ENCODE data around the gene DLG4.

The DLG4 gene

GRCh38 chr17:7222093-7222971, 2.7 kb upstream of the DLG4 start:
- H4K20me1 ChIP-seq (ENCODE audit: control insufficient read depth, insufficient read depth, low read depth, low read length) = peaks cover 5% of the 10 kb centered on the region; the same call in 1 of the 2 replicates
- peaks cover 17% of the 10 kb centered on the region for H3F3A ChIP-seq (ENCODE audit: control insufficient read depth, insufficient read depth)
- H3K9me2 ChIP-seq (replicated peaks; ENCODE audit: control insufficient read depth, low read length) = no peaks in the 10 kb centered on the region
- no peak for TF ChIP-seq EZH2phosphoT487 (IDR thresholded peaks at IDR 0.05; ENCODE audit: borderline replicate concordance, low read length)
- TF ChIP-seq CTCF (IDR thresholded peaks at IDR 0.05; ENCODE audit: low read depth, low read length, poor library complexity, severe bottlenecking) = no peak
- no peak overlapping the region for H3K4me2 ChIP-seq (ENCODE audit: low read length)
- no peaks in the 10 kb centered on the region for H3K9me3 ChIP-seq (ENCODE audit: control insufficient read depth, insufficient read depth, low read length)
- H3K27me3 ChIP-seq (ENCODE audit: control insufficient read depth, low read length) = no peaks in the 10 kb centered on the region
- no peak overlapping the region for H3K4me3 ChIP-seq (ENCODE audit: low read length)
- peaks cover 9% of the 10 kb centered on the region for H3K79me2 ChIP-seq (ENCODE audit: control insufficient read depth, low read length)
- no peak overlapping the region for H3K27ac ChIP-seq (ENCODE audit: low read depth, low read length)
- H3K36me3 ChIP-seq (ENCODE audit: control insufficient read depth, low read length) = peaks cover 64% of the 10 kb centered on the region
- peaks cover 36% of the 10 kb centered on the region for H3K4me1 ChIP-seq (ENCODE audit: control insufficient read depth, low read length)

- H4K20me1 ChIP-seq (ENCODE audit: control insufficient read depth, insufficient read depth, low read depth, low read length) = peaks cover 5% of the 10 kb centered on the region; the same call in 1 of the 2 replicates
- peaks cover 42% of the 10 kb centered on the region for H3K4me1 ChIP-seq (ENCODE audit: control insufficient read depth, low read length)
- H3K9me2 ChIP-seq (replicated peaks; ENCODE audit: control insufficient read depth, low read length) = no peaks in the 10 kb centered on the region
- no peaks in the 10 kb centered on the region for H3K9me3 ChIP-seq (ENCODE audit: control insufficient read depth, insufficient read depth, low read length)
- peaks cover 16% of the 10 kb centered on the region for H3K79me2 ChIP-seq (ENCODE audit: control insufficient read depth, low read length)
- H3K4me3 ChIP-seq (ENCODE audit: low read length) = no peak overlapping the region
- H3K36me3 ChIP-seq (ENCODE audit: control insufficient read depth, low read length) = peaks cover 55% of the 10 kb centered on the region
- no peak for TF ChIP-seq EZH2phosphoT487 (IDR thresholded peaks at IDR 0.05; ENCODE audit: borderline replicate concordance, low read length)
- TF ChIP-seq CTCF (IDR thresholded peaks at IDR 0.05; ENCODE audit: low read depth, low read length, poor library complexity, severe bottlenecking) = no peak
- peak overlapping the region; percentile 82; the same call in 1 of the 2 replicates for H3K4me2 ChIP-seq (ENCODE audit: low read length)
- no peaks in the 10 kb centered on the region for H3K27me3 ChIP-seq (ENCODE audit: control insufficient read depth, low read length)
- no peak overlapping the region; the same call in 1 of the 2 replicates for H3K27ac ChIP-seq (ENCODE audit: low read depth, low read length)
- H3F3A ChIP-seq (ENCODE audit: control insufficient read depth, insufficient read depth) = peaks cover 17% of the 10 kb centered on the region
Measured at GRCh38 chr17:7221278-7222092, 1.8 kb upstream of the DLG4 start.

- peak overlapping the region; percentile 73 for H3K4me3 ChIP-seq (ENCODE audit: low read length)
- peak overlapping the region; percentile 43 for H3K27ac ChIP-seq (ENCODE audit: low read depth, low read length)
- H3K4me2 ChIP-seq (ENCODE audit: low read length) = peak overlapping the region; percentile 82
- peaks cover 17% of the 10 kb centered on the region for H3F3A ChIP-seq (ENCODE audit: control insufficient read depth, insufficient read depth)
- H3K9me3 ChIP-seq (ENCODE audit: control insufficient read depth, insufficient read depth, low read length) = no peaks in the 10 kb centered on the region
- peaks cover 50% of the 10 kb centered on the region for H3K4me1 ChIP-seq (ENCODE audit: control insufficient read depth, low read length)
- H4K20me1 ChIP-seq (ENCODE audit: control insufficient read depth, insufficient read depth, low read depth, low read length) = peaks cover 5% of the 10 kb centered on the region; the same call in 1 of the 2 replicates
- peaks cover 23% of the 10 kb centered on the region for H3K79me2 ChIP-seq (ENCODE audit: control insufficient read depth, low read length)
- H3K27me3 ChIP-seq (ENCODE audit: control insufficient read depth, low read length) = no peaks in the 10 kb centered on the region
- no peaks in the 10 kb centered on the region for H3K9me2 ChIP-seq (replicated peaks; ENCODE audit: control insufficient read depth, low read length)
- TF ChIP-seq CTCF (IDR thresholded peaks at IDR 0.05; ENCODE audit: low read depth, low read length, poor library complexity, severe bottlenecking) (peak; percentile 58), EZH2phosphoT487 (IDR thresholded peaks at IDR 0.05; ENCODE audit: borderline replicate concordance, low read length) (no peak)
- peaks cover 48% of the 10 kb centered on the region for H3K36me3 ChIP-seq (ENCODE audit: control insufficient read depth, low read length)
Measured at GRCh38 chr17:7220593-7221277, 1.1 kb upstream of the DLG4 start.

Data from DOHH2 (cell line).